Activated gamma-delta T cell (primary cell): Measurements from ENCODE around the gene COBL.

Source experiments
- DNase-seq: peaks from one replicate; lab custom pipeline; 2025; lab: John Stamatoyannopoulos, UW

COBL gene

DNA sequence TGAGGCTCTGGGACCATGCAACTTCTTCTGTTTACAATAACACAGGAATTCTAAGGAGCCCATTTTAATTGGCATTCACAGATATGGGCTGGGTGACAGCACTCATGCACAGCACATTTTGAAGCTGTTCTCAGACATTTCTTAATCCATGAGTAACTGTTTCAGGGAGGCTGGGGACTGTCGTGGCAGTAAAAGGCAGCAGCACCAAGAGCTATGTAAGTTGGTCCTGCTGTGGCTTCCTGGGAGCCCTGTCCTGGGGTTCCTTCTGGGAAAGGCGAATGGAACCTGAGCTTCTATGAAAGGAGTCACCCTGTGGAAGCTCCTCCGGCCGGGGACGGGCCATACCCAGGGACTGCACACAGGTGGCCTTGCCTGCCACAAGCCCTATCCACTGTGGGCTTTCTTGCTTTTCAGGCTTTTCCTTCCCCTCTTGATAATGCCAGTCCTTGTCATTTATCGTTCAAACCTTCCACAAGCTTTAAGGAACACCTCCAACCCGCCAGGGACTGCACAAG is 40.5 kb downstream of the COBL start:
- no peak for DNase-seq

GRCh38 chr7:51275532-51275931 is 41.1 kb downstream of the COBL start:
- DNase-seq: no peak

DNA sequence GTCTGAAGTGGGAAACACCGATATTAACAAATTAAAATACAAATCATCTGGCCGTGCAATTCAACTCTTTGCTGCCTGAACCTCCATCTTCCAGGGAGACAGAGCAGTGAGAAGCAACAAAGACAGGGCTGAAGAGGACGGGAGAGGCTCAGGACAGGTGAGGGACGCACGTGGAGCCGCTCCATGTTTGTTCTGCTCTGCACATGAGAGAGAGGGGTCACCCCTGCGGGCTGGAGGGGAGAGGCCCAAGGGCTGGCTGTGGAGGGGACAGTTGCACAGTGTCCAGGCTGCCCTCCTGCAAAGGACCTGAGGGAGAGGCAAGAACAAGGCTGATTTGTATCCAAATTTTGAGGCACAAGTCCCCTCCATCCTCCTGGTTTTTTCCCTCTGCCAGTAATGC is 41.7 kb downstream of the COBL start:
- no peak for DNase-seq

GRCh38 chr7:51274001-51274400 is 42.6 kb downstream of the COBL start:
- no peak for DNase-seq

GRCh38 chr7:51273360-51273759 is 43.2 kb downstream of the COBL start:
- DNase-seq: no peak

DNA sequence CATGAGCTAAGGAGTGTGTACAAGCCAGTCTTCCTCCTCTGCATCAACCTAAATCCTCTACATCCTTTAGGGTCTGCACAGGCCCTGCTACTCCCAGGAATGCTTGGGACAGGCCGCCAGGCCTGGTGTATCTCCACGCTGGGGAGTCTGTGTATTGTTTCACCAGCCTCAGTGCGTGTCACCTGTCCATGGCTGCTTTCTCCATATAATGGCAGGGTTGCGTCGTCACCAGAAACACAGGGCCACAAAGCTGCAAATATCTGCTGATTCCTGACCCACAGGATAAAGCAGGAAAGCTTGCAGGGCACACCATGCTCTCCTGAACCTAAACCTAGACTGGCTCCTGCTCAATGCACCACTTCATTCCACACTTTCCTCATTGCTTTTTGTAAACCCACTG is 45.6 kb downstream of the COBL start:
- no peak for DNase-seq

DNA sequence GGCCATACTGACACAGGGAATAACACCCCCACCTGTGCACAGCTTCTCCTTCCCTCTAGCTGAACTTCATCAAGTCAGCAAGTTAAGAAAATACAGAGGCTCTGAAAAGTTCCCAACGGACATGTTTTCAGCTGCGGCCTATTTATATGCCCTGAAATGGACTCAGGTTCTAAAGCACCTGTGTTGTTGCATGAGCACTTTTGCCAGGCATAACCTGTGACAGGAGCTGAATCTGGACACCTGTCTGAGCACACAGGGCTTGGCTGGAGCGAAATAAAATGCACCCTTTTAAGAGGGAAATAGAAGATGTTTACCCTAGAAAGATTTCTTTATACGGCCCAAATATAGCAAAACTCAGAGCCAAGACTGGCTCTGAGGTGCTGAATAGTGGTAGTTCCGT is 46.7 kb downstream of the COBL start:
- no peak for DNase-seq

DNA sequence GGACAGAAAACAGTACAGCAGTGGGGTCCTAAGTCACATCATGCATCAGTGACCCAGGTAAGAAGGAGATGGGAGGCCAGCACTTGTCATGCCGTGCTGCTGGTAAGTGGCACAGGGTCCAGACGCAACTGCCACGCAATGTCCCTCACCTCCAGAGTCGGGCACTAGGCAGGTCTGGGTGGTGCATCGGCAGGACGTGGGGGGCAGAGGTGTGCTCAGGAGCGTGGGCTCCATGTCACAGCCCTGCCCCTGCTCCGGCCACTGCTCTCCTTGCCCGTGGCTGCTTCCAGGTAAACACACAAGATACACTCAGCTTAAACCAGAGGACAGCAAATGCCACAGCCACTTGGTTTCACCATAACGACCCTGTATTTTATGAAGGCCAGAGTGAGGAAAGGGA is 47.3 kb downstream of the COBL start:
- no peak for DNase-seq

DNA sequence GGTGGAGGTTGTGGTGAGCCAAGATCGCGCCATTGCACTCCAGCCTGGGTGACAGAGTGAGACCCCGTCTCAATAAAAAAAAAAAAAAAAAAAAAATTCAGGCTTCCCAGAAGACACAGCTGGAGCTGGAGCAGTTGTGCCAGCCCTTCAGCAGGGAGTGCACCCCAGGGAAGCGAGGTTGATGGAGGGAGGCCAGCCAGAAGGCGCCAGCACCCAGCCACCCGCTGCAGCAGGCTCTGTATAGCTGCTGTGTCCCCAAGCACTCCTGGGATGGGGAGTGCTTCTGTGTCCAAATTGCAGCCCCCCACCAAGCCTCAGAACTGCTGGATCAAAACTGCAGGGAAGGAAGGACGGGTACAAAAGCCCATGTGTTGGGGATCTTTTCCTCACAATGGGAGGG is 47.8 kb downstream of the COBL start:
- DNase-seq: no peak

DNA sequence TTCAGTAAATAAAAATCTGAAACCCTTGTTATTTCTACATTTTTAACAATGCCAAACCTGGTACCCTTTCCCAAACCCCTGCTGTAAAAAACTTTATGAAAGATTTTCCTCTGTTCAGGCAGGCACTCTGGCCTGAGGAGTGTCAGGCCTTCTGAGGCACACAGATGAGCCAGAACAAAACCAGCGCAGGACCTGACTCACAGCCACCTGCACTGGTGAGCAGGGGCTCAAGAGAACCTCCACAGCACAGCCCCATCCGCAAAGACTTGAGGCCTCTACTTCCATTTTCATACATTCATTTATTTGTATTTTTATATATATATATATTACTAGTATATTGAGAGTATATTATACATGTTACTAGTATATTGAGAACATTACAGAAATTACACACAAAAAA is 49.4 kb downstream of the COBL start:
- no peak for DNase-seq

- DNase-seq: no peak
Measured at GRCh38 chr7:51265066-51265907, 51.3 kb downstream of the COBL start.

DNA sequence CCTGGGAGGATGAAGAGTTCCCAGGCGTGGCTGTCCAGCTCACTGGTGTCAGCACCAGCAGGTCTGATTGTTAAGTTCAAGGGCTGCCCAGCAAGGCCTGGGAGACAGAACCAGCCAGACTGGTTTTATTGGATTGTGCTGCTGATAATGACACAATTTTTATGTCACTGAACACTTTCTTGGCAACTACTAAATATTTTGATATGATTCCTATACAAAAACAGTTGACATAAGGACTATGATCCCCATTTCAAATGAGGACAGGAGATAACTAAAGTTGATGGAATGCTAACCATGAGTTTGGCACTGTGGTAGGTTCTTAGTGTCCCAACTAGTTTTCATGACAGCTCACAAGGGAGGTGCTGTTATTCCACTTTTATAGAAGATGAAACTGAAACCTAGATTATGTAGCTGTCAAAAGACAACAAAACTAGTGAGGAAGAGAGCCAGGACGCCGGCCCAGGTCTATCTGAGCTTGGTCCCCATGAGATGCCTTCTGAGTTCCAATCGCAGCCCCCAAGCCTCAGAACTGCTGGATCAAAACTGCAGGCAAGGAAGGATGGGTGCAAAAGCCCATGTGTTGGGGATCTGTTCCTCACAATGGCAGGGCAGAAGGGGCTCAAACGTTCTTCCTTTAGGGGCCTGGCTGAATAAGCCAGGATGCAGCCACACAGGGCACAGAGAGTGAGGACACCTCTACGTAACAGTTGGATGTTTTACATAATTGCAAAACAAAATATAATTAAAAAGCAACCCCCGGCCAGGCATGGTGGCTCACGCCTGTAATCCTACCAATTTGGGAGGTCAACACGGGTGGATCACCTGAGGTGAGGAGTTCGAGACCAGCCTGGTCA is 52.8 kb downstream of the COBL start:
- DNase-seq: no peak

DNA sequence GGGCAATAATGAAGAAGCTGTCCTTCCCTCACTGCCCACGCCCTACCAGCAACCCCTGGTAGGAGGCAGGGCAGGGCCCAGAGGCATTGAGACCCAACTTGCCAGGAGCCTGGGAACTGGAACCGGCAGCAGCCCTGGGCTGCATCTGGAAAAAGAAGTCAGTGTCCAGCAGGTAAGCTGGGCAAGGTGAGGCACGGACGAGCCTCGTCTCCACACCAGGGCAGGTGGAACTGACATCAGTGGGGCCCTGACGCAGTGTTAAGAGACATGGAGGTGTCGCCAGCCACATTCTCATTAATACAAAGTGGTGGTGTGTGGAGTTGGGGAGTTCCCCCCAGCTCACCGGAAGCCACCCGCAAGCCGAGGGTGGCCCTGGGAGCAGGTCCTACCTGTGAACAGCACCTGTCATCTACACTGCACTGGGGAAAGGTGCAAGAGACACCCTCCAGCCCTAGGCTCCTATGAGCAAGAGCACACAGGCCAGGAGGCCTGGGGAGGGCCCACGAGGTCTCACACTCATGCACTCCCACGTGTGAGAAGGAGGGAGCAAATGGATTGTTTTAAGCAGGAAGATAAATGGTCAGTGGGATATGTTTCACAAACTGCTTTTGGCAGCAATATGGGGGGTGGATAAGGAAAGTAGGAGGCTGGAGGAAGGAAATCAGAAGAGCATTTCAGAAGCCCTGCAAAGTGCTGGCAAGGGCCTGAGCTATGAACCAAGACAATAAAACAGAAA is 53.6 kb downstream of the COBL start:
- no peak for DNase-seq

DNA sequence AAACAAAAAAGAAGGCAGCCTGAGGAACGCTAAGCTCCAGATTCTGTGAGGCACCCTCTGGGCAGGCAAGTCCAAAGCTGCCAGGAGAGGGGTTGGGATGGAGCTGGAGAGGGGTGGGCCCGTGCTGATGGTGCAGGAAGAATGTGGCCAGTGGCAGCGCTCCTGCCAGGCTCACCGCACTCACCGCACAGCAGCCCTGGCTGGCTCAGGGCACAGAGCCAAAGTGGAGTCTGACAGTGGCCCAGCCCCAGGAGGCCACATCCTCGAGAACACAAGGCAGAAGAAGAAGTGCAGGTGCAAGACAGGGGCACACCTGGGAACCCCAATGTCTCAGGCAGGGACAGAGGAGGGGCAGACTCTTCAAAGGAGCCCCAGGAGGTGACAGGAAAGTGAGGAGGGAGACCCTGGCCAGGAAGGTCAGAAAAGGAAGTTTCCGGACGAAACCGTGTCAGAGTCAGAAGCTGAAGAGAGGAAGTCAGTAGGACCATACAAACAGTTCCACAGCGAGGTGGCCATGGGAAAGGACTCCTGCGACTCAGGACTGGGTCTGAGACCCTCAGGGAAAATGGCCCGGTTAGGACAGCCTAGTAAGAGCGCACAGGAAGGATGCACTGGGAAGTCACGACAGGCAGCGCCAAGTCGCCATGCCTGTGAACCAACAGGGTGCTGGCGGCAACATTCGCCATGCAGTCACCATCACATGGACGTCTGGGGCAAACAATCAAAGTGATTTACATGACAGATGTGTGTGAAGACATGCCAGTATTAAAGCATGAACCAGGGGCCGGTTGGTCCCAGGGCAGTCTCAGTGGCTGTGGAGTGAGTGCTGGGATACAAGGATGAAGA is 54.4 kb downstream of the COBL start:
- DNase-seq: no peak

GRCh38 chr7:51261117-51261835 is 55.3 kb downstream of the COBL start:
- DNase-seq: no peak

DNA sequence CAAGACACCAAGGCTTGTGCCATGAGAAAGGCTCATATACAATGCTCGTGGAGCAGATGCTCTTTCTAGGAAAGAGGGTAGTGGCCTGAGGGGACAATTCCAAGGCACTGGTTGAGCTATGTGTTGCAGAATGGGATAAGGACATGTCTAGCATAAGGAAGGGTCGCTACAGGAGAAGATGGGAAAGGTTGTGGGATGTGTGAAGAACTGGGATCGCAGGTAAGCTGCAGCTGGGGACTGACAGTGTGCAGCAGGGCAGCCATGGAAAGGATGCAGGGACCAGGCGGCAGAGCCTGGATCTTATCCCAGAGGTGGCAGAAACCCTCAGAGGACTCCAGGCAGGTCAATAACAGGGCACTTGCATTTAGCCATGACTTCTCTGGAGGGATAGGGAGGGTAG is 56.1 kb downstream of the COBL start:
- no peak for DNase-seq

DNA sequence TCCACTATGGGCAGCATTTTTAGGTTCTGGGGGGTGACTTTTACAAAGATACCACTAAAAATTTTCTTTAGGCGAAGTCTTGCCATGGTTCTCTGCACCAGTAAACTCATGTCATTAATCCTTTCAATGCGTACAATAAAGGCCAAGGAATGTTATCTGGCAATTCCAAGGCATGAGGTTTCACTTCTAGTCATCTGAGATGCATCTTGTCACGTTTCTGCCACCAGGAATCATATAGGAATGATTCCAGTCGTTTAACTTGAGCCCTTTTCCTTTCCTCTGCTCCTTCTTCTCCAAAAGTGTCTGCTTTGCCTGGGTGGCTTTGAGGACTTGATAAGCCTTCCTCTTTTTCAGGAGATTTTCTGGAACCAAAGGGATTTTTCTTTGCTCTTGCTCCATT is 56.8 kb downstream of the COBL start:
- DNase-seq: no peak

DNA sequence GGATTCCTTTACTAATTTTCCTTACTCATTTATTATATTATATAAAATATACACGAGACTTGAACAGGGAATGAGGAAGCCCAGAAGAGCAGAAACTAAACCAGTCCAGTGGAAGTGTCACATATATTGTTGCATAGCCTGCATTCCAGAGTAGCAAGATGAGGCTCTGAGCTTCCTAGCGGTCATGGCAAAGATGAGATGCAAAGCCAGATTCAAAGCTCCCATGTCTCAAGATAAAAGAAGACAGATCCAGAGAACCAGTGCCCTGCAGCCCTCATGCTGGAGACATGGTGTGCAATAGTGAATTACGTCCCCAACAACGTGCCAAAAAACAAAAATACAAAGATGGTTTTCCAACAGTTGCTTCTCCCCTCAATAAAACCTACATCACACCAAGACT is 59.7 kb downstream of the COBL start:
- DNase-seq: no peak

GRCh38 chr7:51256209-51256781 is 60.3 kb downstream of the COBL start:
- no peak for DNase-seq

GRCh38 chr7:51255536-51256208 is 60.9 kb downstream of the COBL start:
- DNase-seq: no peak
